Common myeloid progenitor, CD34-positive (primary cell): ENCODE measurements around the gene SOX12.

Experiments
- CTCF ChIA-PET: fragments of 350-600 bp; sonication (Branson Sonifier 250); formaldehyde crosslinking; loops from one replicate; lab custom pipeline; 2021; ENCODE audit warnings: antibody characterized with exemption; lab: Charles Lee
- POLR2A ChIA-PET: fragments of 350-600 bp; sonication (Branson Sonifier 250); formaldehyde crosslinking; loops from one replicate; lab custom pipeline; 2021; ENCODE audit warnings: antibody characterized with exemption; lab: Charles Lee
- DNase-seq, 3 donors: peaks; one replicate each; pipeline versions ENCODE4 v3.0.0 to v3.0.0-alpha.2; 2013
- H3K27ac ChIP-seq, 2 experiments: 1 replicate in 1 of 2; 2 replicates in 1 of 2; pipeline ENCODE4 v1.7.0; 2013; ENCODE audit warnings: inconsistent platforms in 2 of 2, low read length in 2 of 2, mild to moderate bottlenecking in 2 of 2, low read depth in 1 of 2, moderate library complexity in 1 of 2; ENCODE audit not compliant: severe bottlenecking in 2 of 2, insufficient read depth in 1 of 2, poor library complexity in 1 of 2
- H3K27me3 ChIP-seq, 5 experiments: replicated peaks in 2 of 5; 1 replicate in 3 of 5; 2 replicates in 2 of 5; pipeline versions ENCODE4 v1.6.1 to v1.7.0; 2013; ENCODE audit warnings: low read length in 4 of 5, mild to moderate bottlenecking in 2 of 5, moderate library complexity in 2 of 5, inconsistent platforms in 1 of 5; ENCODE audit not compliant: insufficient read depth in 5 of 5, control insufficient read depth in 4 of 5
- H3K36me3 ChIP-seq, 4 experiments: 1 replicate in 2 of 4; 2 replicates in 2 of 4; pipeline versions ENCODE4 v1.6.1 to v1.7.0; 2013; ENCODE audit warnings: low read length in 3 of 4, control low read depth in 1 of 4, mild to moderate bottlenecking in 1 of 4; ENCODE audit not compliant: control insufficient read depth in 4 of 4, insufficient read depth in 4 of 4
- H3K4me1 ChIP-seq, 4 experiments: 1 replicate in 3 of 4; 2 replicates in 1 of 4; pipeline versions ENCODE4 v1.6.1 to v1.7.1; 2013; ENCODE audit warnings: low read length in 3 of 4, mild to moderate bottlenecking in 3 of 4, control low read depth in 1 of 4, inconsistent platforms in 1 of 4, moderate library complexity in 1 of 4; ENCODE audit not compliant: control insufficient read depth in 4 of 4, insufficient read depth in 4 of 4; ENCODE audit errors: control extremely low read depth in 1 of 4
- H3K4me3 ChIP-seq, 7 experiments: 1 replicate in 4 of 7; 2 replicates in 3 of 7; pipeline versions ENCODE4 v1.5.1 to v1.7.0; 2013; ENCODE audit warnings: mild to moderate bottlenecking in 7 of 7, low read length in 6 of 7, moderate library complexity in 6 of 7, inconsistent platforms in 2 of 7, low read depth in 2 of 7, control low read depth in 1 of 7; ENCODE audit not compliant: insufficient read depth in 4 of 7, control insufficient read depth in 1 of 7; ENCODE audit errors: extremely low read depth in 1 of 7
- H3K9me3 ChIP-seq, 5 experiments: 1 replicate in 4 of 5; 2 replicates in 1 of 5; pipeline versions ENCODE4 v1.6.1 to v1.7.1; 2013; ENCODE audit warnings: low read length in 4 of 5, mild to moderate bottlenecking in 2 of 5, inconsistent platforms in 1 of 5, low read depth in 1 of 5, moderate library complexity in 1 of 5; ENCODE audit not compliant: control insufficient read depth in 4 of 5, insufficient read depth in 2 of 5; ENCODE audit errors: control extremely low read depth in 1 of 5
- WGBS: methylation state at CpG from one replicate; pipeline ENCODE4 v1.1.5; 2013; ENCODE audit not compliant: insufficient coverage; 5-methylcytosine and 5-hydroxymethylcytosine counted together

SOX12 gene

DNA sequence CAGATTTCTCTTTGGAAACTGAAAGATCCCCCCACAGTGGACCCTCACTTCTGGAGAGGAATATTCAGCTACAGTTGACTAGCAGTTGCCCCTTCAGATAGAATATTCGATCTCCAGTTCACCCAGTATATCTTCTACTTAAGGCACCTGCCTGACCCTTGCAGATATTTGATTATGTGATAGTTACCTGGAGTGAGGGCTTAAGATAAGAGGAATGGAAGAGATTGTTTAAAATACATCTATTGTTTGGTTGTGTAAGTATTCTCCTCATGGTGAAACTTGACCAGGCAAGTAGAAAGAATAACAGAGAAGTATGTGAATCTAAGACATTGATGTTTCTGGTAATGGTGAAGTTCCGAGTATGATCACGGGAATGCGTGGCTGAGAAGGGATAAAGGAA is 29.5 kb upstream of the SOX12 start:
- Histone ChIP-seq H3K27me3 (no peaks in the 10 kb centered on the region), H3K4me3 (no peak overlapping the region), H3K9me3 (no peaks in the 10 kb centered on the region), H3K4me1 (peaks cover 31 to 53% (median 40%) of the 10 kb centered on the region in 4 experiments), H3K27ac (no peak overlapping the region), H3K36me3 (peaks cover 0 to 18% (median 1%) of the 10 kb centered on the region in 4 experiments)
- POLR2A ChIA-PET = no interaction called here
- no peak for DNase-seq
- 96% methylated on average over 3 of the region's 4 CpGs for WGBS
- CTCF ChIA-PET = interaction anchor here (1.5 to 1.9 kb wide), 2 partner anchors 29 to 35 kb away, joined by 4 to 6 read pairs; partner anchors contain the start of gene SOX12

- H3K4me1 ChIP-seq = peaks cover 17 to 45% (median 32%) of the 10 kb centered on the region in 4 experiments
- no peaks in the 10 kb centered on the region for H3K9me3 ChIP-seq
- peak; percentile 94 to 96 (median 96) for DNase-seq
- 0% methylated on average over 83 of the region's 99 CpGs for WGBS
- no peaks in the 10 kb centered on the region for H3K27me3 ChIP-seq
- peak within 1 kb of the TSS; percentile 86 to 98 (median 97) for H3K4me3 ChIP-seq
- ChIA-PET POLR2A (interaction anchor here (0.8 to 1.2 kb wide), 4 partner anchors 27 to 33 kb away, joined by 3 to 4 read pairs (median 4); partner anchors contain the start of gene SOX12), CTCF (interaction anchor here (0.7 to 1.9 kb wide), 4 partner anchors 24 to 33 kb away, joined by 3 to 6 read pairs (median 4); partner anchors contain the start of gene SOX12)
- H3K36me3 ChIP-seq = peaks cover 0 to 20% (median 1%) of the 10 kb centered on the region in 4 experiments
- H3K27ac ChIP-seq = peak within 1 kb of the TSS; percentile 93 to 95
Observed at GRCh38 chr20:297098-297924, 28.0 kb upstream of the SOX12 start, which contains the start of gene ZCCHC3. Gene ZCCHC3 (plus strand): TSS chr20:297570. CDS start chr20:297587, 17 bp downstream.

DNA sequence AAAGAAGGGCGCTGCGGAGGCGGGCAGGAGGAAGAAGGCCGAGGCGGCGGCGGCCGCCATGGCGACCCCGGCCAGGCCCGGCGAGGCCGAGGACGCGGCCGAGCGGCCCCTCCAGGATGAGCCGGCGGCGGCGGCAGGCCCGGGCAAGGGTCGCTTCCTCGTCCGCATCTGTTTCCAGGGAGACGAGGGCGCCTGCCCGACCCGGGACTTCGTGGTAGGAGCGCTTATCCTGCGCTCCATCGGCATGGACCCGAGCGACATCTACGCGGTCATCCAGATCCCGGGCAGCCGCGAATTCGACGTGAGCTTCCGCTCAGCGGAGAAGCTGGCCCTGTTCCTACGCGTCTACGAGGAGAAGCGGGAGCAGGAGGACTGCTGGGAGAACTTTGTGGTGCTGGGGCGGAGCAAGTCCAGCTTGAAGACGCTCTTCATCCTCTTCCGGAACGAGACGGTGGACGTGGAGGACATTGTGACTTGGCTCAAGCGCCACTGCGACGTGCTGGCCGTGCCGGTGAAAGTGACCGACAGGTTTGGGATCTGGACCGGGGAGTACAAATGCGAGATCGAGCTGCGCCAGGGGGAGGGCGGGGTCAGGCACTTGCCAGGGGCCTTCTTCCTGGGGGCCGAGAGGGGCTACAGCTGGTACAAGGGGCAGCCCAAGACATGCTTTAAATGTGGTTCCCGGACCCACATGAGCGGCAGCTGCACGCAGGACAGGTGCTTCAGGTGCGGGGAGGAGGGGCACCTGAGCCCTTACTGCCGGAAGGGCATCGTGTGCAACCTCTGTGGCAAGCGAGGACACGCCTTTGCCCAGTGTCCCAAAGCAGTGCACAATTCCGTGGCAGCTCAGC is 27.2 kb upstream of the SOX12 start:
- 0% methylated on average over 61 of the region's 75 CpGs for WGBS
- Histone ChIP-seq H3K4me1 (peaks cover 17 to 45% (median 32%) of the 10 kb centered on the region in 4 experiments), H3K36me3 (peaks cover 0 to 20% (median 1%) of the 10 kb centered on the region in 4 experiments), H3K27ac (peak overlapping the region; percentile 93 to 95), H3K27me3 (no peaks in the 10 kb centered on the region), H3K9me3 (no peaks in the 10 kb centered on the region), H3K4me3 (peak overlapping the region; percentile 86 to 98 (median 97))
- CTCF ChIA-PET = interaction anchor here (1.2 to 6.0 kb wide), 3 partner anchors 11 to 32 kb away, joined by 3 to 28 read pairs (median 26); no protein-coding TSS in a partner anchor
- peak in 2 of 3 donors; percentile 41 to 45 for DNase-seq
- POLR2A ChIA-PET = interaction anchor here (1.2 to 3.0 kb wide), 2 partner anchors 12 to 27 kb away, joined by 4 to 12 read pairs; partner anchors contain the start of gene SOX12

GRCh38 chr20:298776-299391 is 26.5 kb upstream of the SOX12 start:
- no peak for DNase-seq
- CTCF ChIA-PET = interaction anchor here (0.6 to 6.0 kb wide), 6 partner anchors 10 to 1889 kb away, joined by 3 to 28 read pairs (median 6); no protein-coding TSS in a partner anchor
- H3K36me3 ChIP-seq = peaks cover 0 to 20% (median 1%) of the 10 kb centered on the region in 4 experiments
- POLR2A ChIA-PET = interaction anchor here (0.6 to 3.0 kb wide), 5 partner anchors 11 to 27 kb away, joined by 3 to 12 read pairs (median 4); partner anchors contain the start of gene SOX12
- peak overlapping the region in 1 of 2 experiments; percentile 95 for H3K27ac ChIP-seq
- H3K9me3 ChIP-seq = no peaks in the 10 kb centered on the region
- no peaks in the 10 kb centered on the region for H3K27me3 ChIP-seq
- 3% methylated on average over 8 of the region's 15 CpGs for WGBS
- H3K4me1 ChIP-seq = peaks cover 17 to 45% (median 32%) of the 10 kb centered on the region in 4 experiments
- peak overlapping the region; percentile 86 to 98 (median 97) for H3K4me3 ChIP-seq

- DNase-seq = peak in 1 of 3 donors; percentile 5
- WGBS = 65% methylated on average over 3 of the region's 10 CpGs
- CTCF ChIA-PET = interaction anchor here (1.0 to 6.0 kb wide), 5 partner anchors 8 to 33 kb away, joined by 3 to 28 read pairs (median 8); no protein-coding TSS in a partner anchor
- Histone ChIP-seq H3K27me3 (no peaks in the 10 kb centered on the region), H3K9me3 (no peaks in the 10 kb centered on the region), H3K4me3 (peak overlapping the region in 3 of 7 experiments; percentile 95 to 98 (median 97)), H3K36me3 (peaks cover 0 to 20% (median 1%) of the 10 kb centered on the region in 4 experiments), H3K4me1 (peaks cover 17 to 45% (median 32%) of the 10 kb centered on the region in 4 experiments), H3K27ac (no peak overlapping the region)
- POLR2A ChIA-PET = interaction anchor here (0.6 to 3.0 kb wide), 2 partner anchors 9 to 93 kb away, joined by 3 to 12 read pairs; no protein-coding TSS in a partner anchor
Observed at GRCh38 chr20:300345-300990, 24.9 kb upstream of the SOX12 start.
